Epidermal melanocyte (primary cell): ENCODE data around the gene ESM1.
A peak's percentile ranks its signal among the peaks of the same experiment; 100 is the strongest.

ENCODE experiments used
- DNase-seq: peaks from one replicate; pipeline ENCODE4 v3.0.0; 2011; ENCODE audit warnings: low spot score; ENCODE audit not compliant: insufficient read length

The ESM1 gene

GRCh38 chr5:54986269-54986654 is 869 bp upstream of the ESM1 start:
- no peak for DNase-seq

DNA sequence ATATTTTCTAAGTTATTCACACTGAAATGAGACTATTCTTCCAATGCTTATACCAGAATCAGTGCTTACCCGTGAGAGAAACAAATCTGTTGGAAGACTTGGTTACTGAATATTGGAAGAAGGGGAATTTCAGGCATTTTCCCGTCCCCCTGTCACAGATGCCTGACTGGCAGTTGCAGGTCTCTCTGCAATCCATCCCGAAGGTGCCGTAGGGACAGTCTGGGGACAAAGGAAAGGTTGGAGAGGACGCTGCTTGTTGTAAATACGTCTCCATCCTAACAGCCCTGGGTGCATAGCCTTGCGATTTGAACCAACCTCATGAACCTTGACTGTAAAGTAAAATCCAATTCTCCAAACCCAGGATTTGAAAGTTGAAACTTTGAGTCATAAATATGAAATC is 3.5 kb downstream of the ESM1 start:
- no peak for DNase-seq

DNA sequence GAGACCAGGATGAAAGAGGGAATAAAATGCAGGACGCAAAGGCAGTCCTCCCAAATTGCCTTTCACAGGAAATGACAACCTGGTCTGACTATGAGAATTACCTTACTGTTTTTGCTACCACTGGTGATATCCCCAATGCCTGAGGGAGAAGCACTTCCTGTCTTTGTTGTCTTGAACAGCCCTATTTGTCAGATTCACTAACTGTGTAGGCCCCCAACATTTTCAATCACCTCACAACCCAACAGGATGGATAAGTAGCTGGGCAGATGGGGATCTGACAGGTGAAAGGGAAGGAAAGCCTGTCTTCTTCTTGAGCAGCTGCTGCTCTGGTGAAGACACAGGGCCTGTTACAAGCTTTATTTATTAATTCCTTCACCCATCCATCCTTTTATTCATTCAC is 9.7 kb downstream of the ESM1 start:
- no peak for DNase-seq

GRCh38 chr5:54969856-54970828 is 15.3 kb downstream of the ESM1 start:
- no peak for DNase-seq

DNA sequence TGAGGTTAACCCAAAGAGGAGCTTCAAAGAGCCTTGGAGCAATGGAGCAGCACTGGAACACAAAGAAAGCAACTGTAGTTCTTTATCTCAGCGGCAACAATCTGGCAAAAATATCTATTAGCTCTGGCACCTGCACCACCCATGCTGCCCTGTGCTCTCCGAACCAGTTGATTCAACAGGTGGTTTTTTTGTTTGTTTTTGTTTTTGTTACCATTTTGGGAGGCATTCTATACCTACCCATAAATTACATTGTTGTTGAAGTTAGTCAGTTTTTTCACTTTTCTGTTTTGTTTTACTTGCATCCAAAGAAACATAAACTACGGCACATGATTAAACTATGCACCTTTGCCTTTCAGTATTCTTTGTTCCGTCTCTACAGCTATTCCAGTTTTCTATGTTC is 16.2 kb downstream of the ESM1 start:
- DNase-seq: no peak

DNA sequence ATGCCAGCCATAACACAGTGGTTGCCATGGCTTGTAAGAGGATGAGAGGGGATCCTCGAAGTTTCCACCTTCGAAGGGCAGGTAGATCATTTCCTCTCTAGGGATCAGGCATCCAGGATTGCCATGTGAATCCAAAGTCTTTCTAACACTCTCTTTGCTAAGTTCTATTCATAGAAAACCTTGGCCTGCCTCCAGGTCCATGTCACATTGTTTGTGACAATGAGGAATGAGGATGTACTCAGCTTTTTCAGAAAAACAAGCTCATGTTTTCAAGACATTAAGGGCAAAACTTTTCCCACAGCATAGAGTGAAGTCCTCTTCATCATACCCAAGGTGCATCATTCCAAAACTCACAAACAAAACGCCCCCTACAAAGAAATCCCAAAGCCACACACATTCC is 19.6 kb downstream of the ESM1 start:
- DNase-seq: no peak

DNA sequence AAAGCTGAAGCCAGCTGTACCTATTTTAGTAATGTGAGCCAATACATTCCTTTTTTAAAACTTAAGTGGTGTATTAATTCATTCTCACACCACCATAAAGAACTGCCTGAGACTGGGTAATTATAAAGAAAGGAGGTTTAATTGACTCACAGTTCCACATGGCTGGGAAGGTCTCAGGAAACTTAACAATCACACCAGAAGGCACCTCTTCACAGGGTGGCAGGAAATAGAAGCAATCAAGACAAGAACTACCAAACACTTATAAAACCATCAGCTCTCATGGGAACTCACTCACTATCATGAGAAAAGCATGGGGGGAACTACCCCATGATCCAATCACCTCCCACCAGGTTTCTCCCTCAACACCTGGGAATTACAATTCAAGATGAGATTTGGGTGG is 21.0 kb downstream of the ESM1 start:
- no peak for DNase-seq

- no peak for DNase-seq
Measured at GRCh38 chr5:54959673-54960418, 25.5 kb downstream of the ESM1 start.

GRCh38 chr5:54956922-54957321 is 28.5 kb downstream of the ESM1 start:
- DNase-seq: no peak

- DNase-seq: no peak
Measured at GRCh38 chr5:54947187-54947586, 38.2 kb downstream of the ESM1 start.

DNA sequence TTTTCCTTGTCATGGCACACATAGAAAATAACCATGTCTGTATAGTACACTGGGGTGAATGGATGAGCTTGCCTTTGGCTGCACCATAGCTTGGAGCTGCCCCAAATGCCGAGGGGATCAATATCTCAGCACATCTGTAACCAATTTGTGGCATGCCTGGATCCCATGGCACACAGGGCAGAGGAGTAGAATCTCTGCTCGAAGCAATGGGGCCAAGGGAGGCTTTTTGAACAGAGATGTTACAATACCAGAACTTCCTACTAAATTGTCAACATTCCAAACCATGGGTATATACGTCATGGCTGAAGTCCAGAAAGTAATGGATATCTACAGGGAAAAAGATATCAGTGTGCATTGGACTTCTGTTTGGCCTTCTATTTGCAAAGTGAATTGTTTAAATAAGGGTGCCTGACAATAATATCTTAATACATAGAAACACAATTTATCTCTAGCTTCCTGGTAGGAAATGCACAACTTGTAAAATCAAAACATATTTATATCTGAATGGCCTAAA is 39.0 kb downstream of the ESM1 start:
- DNase-seq: no peak

GRCh38 chr5:54944364-54944763 is 41.0 kb downstream of the ESM1 start:
- peak; percentile 42 for DNase-seq

DNA sequence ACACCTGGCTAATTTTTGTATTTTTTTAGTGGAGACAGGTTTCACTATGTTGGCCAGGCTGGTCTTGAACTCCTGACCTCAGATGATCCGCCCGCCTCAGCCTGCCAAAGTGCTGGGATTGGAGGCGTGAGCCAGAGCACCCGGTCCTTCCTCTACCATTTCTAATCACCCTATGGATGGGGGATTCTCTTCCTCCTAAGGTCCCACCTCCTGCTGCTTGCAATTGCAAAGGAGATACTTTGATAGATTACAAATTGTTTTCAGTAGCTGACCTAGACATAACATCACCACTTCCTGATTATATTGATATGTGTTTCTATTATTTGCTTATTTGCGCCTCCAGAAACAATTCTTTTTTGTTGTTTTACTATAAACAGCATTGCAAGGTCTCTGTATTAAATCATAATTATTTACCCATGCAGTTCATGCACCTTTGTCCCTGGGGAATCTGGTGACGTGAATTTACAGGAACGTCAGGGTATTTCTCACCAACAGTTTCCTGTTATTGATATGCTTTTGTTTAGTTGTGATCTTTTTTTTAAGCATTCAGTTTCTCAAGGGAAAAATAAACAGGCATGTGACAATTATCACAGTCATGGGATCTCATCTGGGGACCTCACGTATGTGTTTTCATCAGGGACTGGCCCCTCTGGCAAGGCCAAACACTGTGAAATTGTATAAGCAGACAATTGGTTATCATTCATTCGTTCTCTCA is 43.2 kb downstream of the ESM1 start:
- DNase-seq: no peak

GRCh38 chr5:54936201-54936600 is 49.2 kb downstream of the ESM1 start:
- no peak for DNase-seq

- no peak for DNase-seq
Measured at GRCh38 chr5:54932789-54933188, 52.6 kb downstream of the ESM1 start.

- no peak for DNase-seq
Measured at GRCh38 chr5:54930736-54931135, 54.7 kb downstream of the ESM1 start.
